Measurements from ENCODE around the gene POLRMT.
"Not testable (repeated sequence)": the region's sequence is repeated elsewhere in the genome, so short reads cannot be mapped to it uniquely, and the experiment has no call there.

The POLRMT gene

DNA sequence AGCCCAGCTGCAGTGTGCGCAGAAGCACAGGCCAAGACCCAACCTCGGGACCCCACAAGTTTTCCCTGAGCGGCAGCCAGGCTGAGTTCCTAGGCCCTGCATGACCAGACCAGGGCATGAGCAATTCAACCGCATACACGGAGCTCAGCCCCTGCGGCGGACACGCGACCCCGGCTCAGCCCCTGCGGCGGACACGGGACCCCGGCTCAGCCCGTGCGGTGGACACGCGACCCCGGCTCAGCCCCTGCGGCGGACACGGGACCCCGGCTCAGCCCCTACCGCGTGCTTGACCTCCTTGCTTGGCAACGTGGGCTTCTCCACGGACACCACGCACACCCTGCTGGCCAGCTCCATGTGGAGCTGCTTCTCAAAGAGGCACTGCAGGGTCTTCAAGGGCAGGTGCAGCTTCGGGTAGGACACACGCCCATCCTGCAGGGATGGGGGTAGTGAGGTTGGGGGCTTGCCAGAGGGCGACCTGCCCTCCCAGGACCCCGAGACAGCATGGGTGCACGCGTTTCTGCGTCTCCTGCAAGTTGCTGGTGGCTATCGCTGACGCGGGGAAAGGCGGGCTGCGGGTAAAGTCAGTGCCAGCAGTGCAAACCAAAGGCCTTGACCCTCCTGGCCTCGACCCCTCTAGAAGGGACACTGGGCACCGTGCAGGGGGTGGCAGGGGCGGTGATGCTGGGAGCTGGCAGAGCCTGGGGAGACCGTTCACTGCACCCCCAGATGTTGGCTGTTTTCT is 10.0 kb downstream of the POLRMT start:
- DNase-seq (ENCODE audit: low read depth), result no peak
- H3K4me3 ChIP-seq (ENCODE audit: low read length), result no peak overlapping the region
- TF ChIP-seq, protein P1, sequence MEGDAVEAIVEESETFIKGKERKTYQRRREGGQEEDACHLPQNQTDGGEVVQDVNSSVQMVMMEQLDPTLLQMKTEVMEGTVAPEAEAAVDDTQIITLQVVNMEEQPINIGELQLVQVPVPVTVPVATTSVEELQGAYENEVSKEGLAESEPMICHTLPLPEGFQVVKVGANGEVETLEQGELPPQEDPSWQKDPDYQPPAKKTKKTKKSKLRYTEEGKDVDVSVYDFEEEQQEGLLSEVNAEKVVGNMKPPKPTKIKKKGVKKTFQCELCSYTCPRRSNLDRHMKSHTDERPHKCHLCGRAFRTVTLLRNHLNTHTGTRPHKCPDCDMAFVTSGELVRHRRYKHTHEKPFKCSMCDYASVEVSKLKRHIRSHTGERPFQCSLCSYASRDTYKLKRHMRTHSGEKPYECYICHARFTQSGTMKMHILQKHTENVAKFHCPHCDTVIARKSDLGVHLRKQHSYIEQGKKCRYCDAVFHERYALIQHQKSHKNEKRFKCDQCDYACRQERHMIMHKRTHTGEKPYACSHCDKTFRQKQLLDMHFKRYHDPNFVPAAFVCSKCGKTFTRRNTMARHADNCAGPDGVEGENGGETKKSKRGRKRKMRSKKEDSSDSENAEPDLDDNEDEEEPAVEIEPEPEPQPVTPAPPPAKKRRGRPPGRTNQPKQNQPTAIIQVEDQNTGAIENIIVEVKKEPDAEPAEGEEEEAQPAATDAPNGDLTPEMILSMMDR (IDR thresholded peaks at IDR 0.05; ENCODE audit: insufficient read depth, low read depth, low read length, missing control alignments), result no peak

GRCh38 chr19:622666-623065 is 10.7 kb downstream of the POLRMT start:
- TF ChIP-seq, protein P1 (IDR thresholded peaks at IDR 0.05; ENCODE audit: insufficient read depth, low read depth, low read length, missing control alignments), result no peak
- no peak for DNase-seq (ENCODE audit: low read depth)
- H3K4me3 ChIP-seq (ENCODE audit: low read length), result no peak overlapping the region

- no peak for DNase-seq (ENCODE audit: low read depth)
- H3K4me3 ChIP-seq (ENCODE audit: low read length), result no peak overlapping the region
- TF ChIP-seq, protein P1 (IDR thresholded peaks at IDR 0.05; ENCODE audit: insufficient read depth, low read depth, low read length, missing control alignments), result no peak
Observed at GRCh38 chr19:621819-622218, 11.5 kb downstream of the POLRMT start.

- DNase-seq (ENCODE audit: low read depth); H3K4me3 ChIP-seq (ENCODE audit: low read length): not testable (repeated sequence)
Observed at GRCh38 chr19:621191-621590, 12.1 kb downstream of the POLRMT start.

- TF ChIP-seq, protein P1 (IDR thresholded peaks at IDR 0.05; ENCODE audit: insufficient read depth, low read depth, low read length, missing control alignments), result no peak
- no peak for DNase-seq (ENCODE audit: low read depth)
- no peak overlapping the region for H3K4me3 ChIP-seq (ENCODE audit: low read length)
Observed at GRCh38 chr19:620166-620862, 13.0 kb downstream of the POLRMT start.

- no peak overlapping the region for H3K4me3 ChIP-seq (ENCODE audit: low read length)
- DNase-seq (ENCODE audit: low read depth), result no peak
- TF ChIP-seq, protein P1 (IDR thresholded peaks at IDR 0.05; ENCODE audit: insufficient read depth, low read depth, low read length, missing control alignments), result no peak
Observed at GRCh38 chr19:619286-620002, 13.9 kb downstream of the POLRMT start.

DNA sequence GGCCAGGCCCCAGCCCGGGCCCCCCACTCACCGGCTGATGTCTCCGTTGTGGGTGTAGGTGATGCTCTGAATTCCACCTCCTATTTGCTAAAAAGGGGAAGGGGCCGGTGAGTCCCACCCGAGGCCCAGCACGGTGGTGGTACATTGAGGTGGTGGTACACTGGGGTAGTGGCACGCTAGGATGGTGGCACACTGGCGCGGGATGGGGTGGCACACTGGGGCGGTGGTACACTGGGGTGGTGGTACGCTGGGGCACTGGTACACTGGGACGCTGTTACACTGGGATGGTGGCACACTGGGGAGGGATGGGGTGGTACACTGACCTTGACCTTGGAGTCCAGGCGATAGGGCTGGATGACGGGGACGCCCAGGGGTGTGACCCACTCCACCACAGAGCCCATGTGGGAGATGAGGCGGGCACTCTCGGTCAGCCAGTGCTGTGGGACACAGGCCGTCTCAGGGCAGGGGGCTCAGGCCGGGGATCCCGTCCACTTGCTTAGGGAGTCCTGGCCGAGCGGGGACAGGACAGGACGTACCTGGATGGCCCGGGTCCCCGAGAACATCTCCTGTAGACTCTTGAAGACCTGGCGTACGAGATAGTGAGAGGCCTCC is 14.6 kb downstream of the POLRMT start:
- TF ChIP-seq, protein P1 (IDR thresholded peaks at IDR 0.05; ENCODE audit: insufficient read depth, low read depth, low read length, missing control alignments), result no peak
- no peak overlapping the region for H3K4me3 ChIP-seq (ENCODE audit: low read length)
- no peak for DNase-seq (ENCODE audit: low read depth)

Measured in epithelial cell of esophagus (primary cell).